ENCODE measurements around the gene TAAR1. TPM values are rescaled to one million over a fixed set of nuclear protein-coding genes. Genes with fewer than 3 reads are reported as not detected.

Gene TAAR1
- total RNA-seq, 1 experiment from 2014 or later: not detected

DNA sequence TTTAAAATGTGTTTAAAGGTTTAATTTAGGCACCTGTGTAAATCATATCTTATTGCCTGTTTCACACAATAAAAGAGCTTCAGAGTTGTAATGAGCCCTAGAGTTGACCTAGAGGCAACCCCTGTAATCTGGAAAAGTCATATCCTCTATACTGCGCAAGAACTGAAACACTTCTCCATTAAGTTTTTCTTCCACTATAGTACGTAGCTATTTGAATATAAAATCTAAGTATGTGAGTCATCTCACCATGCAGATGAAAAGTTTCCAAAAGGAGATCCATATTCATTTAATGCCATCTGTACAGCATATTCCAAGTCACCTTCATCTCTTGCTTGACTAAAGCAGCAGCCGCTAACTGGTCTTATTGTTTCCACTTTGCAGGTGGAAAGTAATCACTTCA, 26.0 kb upstream of the TAAR1 start:
- Histone ChIP-seq H3T11ph (ENCODE audit: low read length) (no peak overlapping the region), H2BK12ac (ENCODE audit: insufficient read length, low read depth, low read length) (no peak overlapping the region), H2AK5ac (ENCODE audit: insufficient read length, low read length) (no peak overlapping the region), H3K18ac (ENCODE audit: insufficient read length, low read depth, low read length) (no peak overlapping the region), H3K14ac (ENCODE audit: insufficient read depth, low read length) (no peak overlapping the region), H3K79me1 (ENCODE audit: insufficient read depth, low read depth, low read length, poor library complexity, severe bottlenecking) (no peaks in the 10 kb centered on the region), H4K8ac (replicated peaks; ENCODE audit: insufficient read length, low read depth, low read length) (no peak overlapping the region), H3K79me2 (ENCODE audit: insufficient read depth, low read length) (no peaks in the 10 kb centered on the region), H4K91ac (ENCODE audit: insufficient read length, low read depth, low read length) (no peak overlapping the region), H3K23me2 (ENCODE audit: insufficient read length, low read depth, low read length, poor library complexity, severe bottlenecking) (no peaks in the 10 kb centered on the region), H2BK120ac (ENCODE audit: low read depth, low read length, poor library complexity, severe bottlenecking) (no peak overlapping the region), H4K20me1 (ENCODE audit: control insufficient read depth, insufficient read depth, insufficient read length) (no peaks in the 10 kb centered on the region), H2BK15ac (ENCODE audit: low read depth, low read length) (no peak overlapping the region), H2AFZ (ENCODE audit: low read length) (no peak overlapping the region), H2BK5ac (ENCODE audit: insufficient read length, low read length) (no peak overlapping the region), H3K23ac (ENCODE audit: insufficient read length, low read depth, low read length) (no peak overlapping the region), H3K4me2 (ENCODE audit: insufficient read depth, insufficient read length, low read length) (no peak overlapping the region), H3K27ac (ENCODE audit: insufficient read length, low read depth, low read length) (no peak overlapping the region), H3K4ac (ENCODE audit: low read depth, low read length) (no peak overlapping the region), H3K27me3 (ENCODE audit: insufficient read depth, low read length) (no peaks in the 10 kb centered on the region), H4K5ac (ENCODE audit: insufficient read length, low read depth, low read length) (no peak overlapping the region), H2BK20ac (ENCODE audit: low read depth, low read length, poor library complexity, severe bottlenecking) (no peak overlapping the region), H3K4me1 (ENCODE audit: insufficient read depth, low read length) (no peaks in the 10 kb centered on the region), H3K9ac (ENCODE audit: extremely low read depth, insufficient read length, low read length) (no peak overlapping the region), H3K56ac (ENCODE audit: insufficient read length, low read depth, low read length) (no peak overlapping the region), H3K9me3 (ENCODE audit: control insufficient read depth, low read depth, low read length) (no peaks in the 10 kb centered on the region)
- H3K27me3 Mint-ChIP-seq (ENCODE audit: low read depth): no peaks in the 10 kb centered on the region
- TF ChIP-seq, protein P1, sequence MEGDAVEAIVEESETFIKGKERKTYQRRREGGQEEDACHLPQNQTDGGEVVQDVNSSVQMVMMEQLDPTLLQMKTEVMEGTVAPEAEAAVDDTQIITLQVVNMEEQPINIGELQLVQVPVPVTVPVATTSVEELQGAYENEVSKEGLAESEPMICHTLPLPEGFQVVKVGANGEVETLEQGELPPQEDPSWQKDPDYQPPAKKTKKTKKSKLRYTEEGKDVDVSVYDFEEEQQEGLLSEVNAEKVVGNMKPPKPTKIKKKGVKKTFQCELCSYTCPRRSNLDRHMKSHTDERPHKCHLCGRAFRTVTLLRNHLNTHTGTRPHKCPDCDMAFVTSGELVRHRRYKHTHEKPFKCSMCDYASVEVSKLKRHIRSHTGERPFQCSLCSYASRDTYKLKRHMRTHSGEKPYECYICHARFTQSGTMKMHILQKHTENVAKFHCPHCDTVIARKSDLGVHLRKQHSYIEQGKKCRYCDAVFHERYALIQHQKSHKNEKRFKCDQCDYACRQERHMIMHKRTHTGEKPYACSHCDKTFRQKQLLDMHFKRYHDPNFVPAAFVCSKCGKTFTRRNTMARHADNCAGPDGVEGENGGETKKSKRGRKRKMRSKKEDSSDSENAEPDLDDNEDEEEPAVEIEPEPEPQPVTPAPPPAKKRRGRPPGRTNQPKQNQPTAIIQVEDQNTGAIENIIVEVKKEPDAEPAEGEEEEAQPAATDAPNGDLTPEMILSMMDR (conservative IDR thresholded peaks at IDR 0.05): no peak
- no peak for DNase-seq
- H3K9me3 Mint-ChIP-seq: no peaks in the 10 kb centered on the region
- H3K4me1 Mint-ChIP-seq: peaks cover 7 to 9% of the 10 kb centered on the region in 2 experiments; a peak in 3 of 4 replicates
- H3K4me3 Mint-ChIP-seq: no peak overlapping the region
- H3K36me3 Mint-ChIP-seq (ENCODE audit: insufficient read depth in 1 of 3, low read depth in 3 of 3): no peaks in the 10 kb centered on the region
- no peak overlapping the region for H3K27ac Mint-ChIP-seq
- WGBS (ENCODE audit: extremely low coverage, insufficient read length, low lambda C conversion rate): no CpG with 5 or more reads among the region's 3 CpGs
